Lower leg skin (tissue), 4 donors: Measurements from ENCODE around the gene ACO2. TPM values are rescaled to one million over a fixed set of nuclear protein-coding genes. Genes with fewer than 3 reads are reported as not detected.
"Not testable (repeated sequence)": the region's sequence is repeated elsewhere in the genome, so short reads cannot be mapped to it uniquely, and the experiment has no call there.

ENCODE experiments used
- DNase-seq, 2 donors: peaks; one replicate each; pipeline ENCODE4 v3.0.0-alpha.2; 2019; ENCODE audit warnings: low spot score in 2 of 2
- H3K4me3 ChIP-seq: fragments of 200-600 bp; sonication (generic); 2 replicates; pipeline ENCODE4 v1.5.1; 2017; ENCODE audit warnings: mild to moderate bottlenecking, low read depth; ENCODE audit not compliant: poor library complexity, severe bottlenecking
- POLR2A ChIP-seq, 2 donors: fragments of 450-650 bp; IDR thresholded peaks; one replicate each; pipeline ENCODE4 v1.6.1; 2016 to 2017; ENCODE audit warnings: antibody characterized with exemption in 2 of 2, mild to moderate bottlenecking in 1 of 2, moderate library complexity in 1 of 2
- WGBS, 2 donors: methylation state at CpG; one replicate each; pipeline ENCODE4 v1.1.5; 2018; 5-methylcytosine and 5-hydroxymethylcytosine counted together
- intact Hi-C: fragments of 100-400 bp; cut with DNase I; formaldehyde crosslinking; loops from one replicate; pipeline ENCODE4 v1.15.0; 2023; ENCODE audit warnings: low total_unique reads
- total RNA-seq, 4 donors: library from RNA; depleted of rRNA; stranded (reverse); fragments of >200 nt; gene quantifications; one replicate each; pipeline ENCODE4 v1.1.0, GENCODE V29; 2016
- TF ChIP-seq, protein P1 (sequence below), 3 donors: fragments of 450-650 bp; IDR thresholded peaks; one replicate each; pipeline ENCODE4 v1.5.1; 2016; ENCODE audit warnings: antibody characterized with exemption in 3 of 3, mild to moderate bottlenecking in 3 of 3, moderate library complexity in 2 of 3

ACO2 gene
- total RNA-seq, 4 donors from 2014 or later: 64.0 to 103 (median 83.1) TPM

DNA sequence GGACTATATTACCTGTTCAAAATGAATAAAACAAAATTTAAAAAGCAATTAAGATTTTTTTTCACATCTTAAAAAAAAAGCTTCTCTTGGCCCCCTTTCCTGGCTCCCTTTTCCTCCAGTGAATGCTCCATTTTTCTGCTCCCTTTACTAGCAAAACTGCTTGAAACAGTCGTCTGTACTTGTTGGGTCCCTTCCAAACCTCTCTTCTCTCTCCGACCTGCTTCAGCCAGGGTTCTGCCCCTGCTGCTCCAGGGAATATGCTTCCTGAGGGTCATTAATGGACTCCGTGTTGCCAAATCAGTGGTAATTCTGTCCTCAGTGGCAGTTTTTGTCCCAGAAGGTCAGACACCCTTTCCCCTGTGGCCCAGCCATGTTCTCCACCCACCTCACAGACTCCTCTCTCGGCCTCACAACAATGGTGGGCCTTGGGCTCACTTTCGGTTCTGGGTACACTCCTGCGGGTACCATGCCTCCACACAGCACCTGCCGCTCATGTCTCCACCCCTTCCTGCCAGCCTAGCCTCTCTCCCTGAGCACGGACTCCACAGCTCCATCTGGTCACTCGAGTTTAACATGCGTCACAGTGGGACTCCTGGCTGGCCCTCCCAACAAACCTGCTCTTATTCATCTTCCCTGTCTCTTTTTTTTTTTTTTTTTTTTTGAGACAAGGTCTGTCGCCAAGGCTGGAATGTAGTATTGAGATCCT lies 83.1 kb downstream of the ACO2 start:
- WGBS, 2 donors: 66 to 74% methylated on average over 11 of the region's 11 CpGs
- intact Hi-C loops: no loop called here
- TF ChIP-seq, protein P1, sequence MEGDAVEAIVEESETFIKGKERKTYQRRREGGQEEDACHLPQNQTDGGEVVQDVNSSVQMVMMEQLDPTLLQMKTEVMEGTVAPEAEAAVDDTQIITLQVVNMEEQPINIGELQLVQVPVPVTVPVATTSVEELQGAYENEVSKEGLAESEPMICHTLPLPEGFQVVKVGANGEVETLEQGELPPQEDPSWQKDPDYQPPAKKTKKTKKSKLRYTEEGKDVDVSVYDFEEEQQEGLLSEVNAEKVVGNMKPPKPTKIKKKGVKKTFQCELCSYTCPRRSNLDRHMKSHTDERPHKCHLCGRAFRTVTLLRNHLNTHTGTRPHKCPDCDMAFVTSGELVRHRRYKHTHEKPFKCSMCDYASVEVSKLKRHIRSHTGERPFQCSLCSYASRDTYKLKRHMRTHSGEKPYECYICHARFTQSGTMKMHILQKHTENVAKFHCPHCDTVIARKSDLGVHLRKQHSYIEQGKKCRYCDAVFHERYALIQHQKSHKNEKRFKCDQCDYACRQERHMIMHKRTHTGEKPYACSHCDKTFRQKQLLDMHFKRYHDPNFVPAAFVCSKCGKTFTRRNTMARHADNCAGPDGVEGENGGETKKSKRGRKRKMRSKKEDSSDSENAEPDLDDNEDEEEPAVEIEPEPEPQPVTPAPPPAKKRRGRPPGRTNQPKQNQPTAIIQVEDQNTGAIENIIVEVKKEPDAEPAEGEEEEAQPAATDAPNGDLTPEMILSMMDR (IDR thresholded peaks at IDR 0.05): no peak
- no peak for TF ChIP-seq POLR2A (IDR thresholded peaks at IDR 0.05)
- DNase-seq: no peak
- H3K4me3 ChIP-seq: no peak overlapping the region

DNA sequence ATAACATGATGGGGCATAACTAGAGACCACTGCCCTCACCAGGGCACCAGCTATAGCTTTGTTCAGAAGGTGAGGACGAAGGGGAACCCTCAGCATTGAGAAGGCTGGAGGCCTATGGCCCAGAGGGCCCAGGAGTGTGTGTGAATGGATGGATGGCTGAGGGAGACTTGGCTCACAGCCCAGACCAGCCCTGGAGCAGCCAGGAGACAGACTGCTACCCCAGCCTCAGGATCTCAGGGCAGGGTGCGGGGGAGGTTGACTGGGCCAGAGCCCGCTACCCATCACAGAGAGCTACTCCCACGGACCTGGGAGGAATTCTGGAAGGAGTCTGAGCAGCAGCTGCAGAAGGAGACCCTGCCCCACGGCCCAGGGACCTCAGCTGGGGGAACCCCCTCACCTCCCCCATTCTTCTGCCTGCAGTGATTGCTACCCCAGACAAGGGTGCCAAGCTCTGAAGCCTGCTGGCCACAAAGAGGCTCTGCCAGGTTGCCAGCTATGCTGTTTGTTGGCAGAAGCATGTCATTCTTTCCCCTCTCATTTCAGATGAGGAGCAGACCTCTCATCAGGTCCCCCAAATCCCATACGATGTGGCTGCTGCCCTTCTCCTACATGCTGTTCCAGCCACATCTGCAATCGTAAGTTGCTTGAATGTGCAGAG lies 86.5 kb downstream of the ACO2 start:
- WGBS, 2 donors: 74 to 78% methylated on average over 7 of the region's 7 CpGs
- H3K4me3 ChIP-seq: no peak overlapping the region
- no peak for DNase-seq
- no peak for TF ChIP-seq POLR2A (IDR thresholded peaks at IDR 0.05)
- TF ChIP-seq, protein P1 (IDR thresholded peaks at IDR 0.05): no peak
- intact Hi-C loops: no loop called here

DNA sequence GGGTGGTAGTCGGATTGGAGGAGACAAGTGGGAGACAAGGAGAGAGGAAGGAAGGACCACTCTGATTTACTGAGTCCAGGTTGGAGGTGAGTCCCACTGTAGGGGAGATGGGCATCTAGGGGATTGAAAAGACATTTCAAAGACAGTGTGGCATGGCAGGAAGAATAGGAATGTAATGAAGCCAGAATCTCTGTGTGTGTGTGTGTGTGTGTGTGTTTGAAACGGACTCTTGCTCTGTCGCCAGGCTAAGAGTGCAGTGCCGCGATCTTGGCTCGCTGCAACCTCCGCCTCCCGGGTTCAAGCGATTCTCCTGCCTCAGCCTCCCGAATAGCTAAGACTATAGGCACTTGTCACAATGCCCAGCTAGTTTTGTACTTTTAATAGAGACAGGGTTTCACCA lies 87.6 kb downstream of the ACO2 start:
- H3K4me3 ChIP-seq: no peak overlapping the region
- TF ChIP-seq, protein P1 (IDR thresholded peaks at IDR 0.05): no peak
- no peak for TF ChIP-seq POLR2A (IDR thresholded peaks at IDR 0.05)
- no peak for DNase-seq
- intact Hi-C loops: no loop called here
- 82 to 91% methylated on average over 10 of the region's 10 CpGs for WGBS, 2 donors

DNA sequence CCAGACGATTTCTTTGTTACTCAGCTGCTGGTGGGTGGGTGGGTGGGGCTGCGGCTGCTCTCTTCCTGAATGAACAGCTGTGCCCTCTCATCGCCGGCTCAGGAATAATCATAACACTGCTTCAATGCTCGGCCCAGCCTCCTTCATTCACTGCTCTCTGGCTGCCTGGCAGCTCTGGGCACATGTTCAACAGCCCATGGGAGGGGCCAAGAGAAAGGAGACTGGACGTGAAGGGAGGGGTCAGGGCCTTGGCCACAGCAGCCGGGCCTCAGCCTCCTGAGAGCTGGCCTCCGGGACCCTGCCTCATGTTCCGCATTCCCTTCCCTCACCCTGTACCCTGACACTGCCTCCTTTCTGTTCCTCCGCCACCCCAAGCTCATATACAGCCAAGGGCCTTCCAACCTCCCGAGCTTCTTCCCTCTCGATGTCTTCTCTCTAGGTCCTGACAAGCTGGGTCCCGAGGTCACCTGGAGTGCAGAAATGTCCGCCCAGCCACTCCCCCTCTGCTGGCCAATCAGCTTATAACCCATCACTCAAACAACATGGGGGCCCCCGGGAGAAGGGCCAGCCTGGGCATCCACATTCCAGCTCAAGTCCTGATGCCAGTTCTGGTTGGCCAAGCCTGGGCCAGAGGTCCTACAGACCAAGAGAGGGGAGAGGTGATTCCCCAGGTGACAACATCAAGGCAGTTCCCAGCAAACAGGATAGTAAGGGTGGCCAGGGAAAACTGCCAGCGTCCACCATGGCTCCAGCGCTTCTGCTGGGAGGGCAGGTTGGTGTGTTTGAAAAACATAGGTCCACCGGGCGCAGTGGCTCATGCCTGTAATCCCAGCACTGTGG lies 88.7 kb downstream of the ACO2 start:
- WGBS, 2 donors: 49 to 59% methylated on average over 19 of the region's 19 CpGs
- no peak for DNase-seq
- no peak overlapping the region for H3K4me3 ChIP-seq
- intact Hi-C loops: no loop called here
- TF ChIP-seq POLR2A (IDR thresholded peaks at IDR 0.05): no peak
- TF ChIP-seq, protein P1 (IDR thresholded peaks at IDR 0.05): no peak

DNA sequence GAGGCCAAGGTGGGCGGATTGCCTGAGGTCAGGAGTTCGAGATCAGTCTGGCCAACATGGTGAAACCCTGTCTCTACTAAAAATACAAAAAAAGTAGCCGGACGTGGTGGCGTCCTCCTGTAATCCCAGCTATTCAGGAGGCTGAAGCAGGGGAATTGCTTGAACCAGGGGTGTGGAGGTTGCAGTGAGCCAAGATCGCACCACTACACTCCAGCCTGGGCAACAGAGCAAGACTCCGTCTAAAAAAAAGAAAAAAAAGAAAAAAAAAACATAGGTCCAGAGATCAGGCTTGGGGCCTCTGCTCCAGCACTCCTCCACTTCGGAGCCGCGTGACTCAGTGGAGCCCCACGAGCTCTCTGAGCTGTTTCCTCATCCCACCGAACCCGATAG lies 89.3 kb downstream of the ACO2 start:
- H3K4me3 ChIP-seq, DNase-seq, intact Hi-C loops: not testable (repeated sequence)
- WGBS, 2 donors: 90 to 93% methylated on average over 13 of the region's 13 CpGs

DNA sequence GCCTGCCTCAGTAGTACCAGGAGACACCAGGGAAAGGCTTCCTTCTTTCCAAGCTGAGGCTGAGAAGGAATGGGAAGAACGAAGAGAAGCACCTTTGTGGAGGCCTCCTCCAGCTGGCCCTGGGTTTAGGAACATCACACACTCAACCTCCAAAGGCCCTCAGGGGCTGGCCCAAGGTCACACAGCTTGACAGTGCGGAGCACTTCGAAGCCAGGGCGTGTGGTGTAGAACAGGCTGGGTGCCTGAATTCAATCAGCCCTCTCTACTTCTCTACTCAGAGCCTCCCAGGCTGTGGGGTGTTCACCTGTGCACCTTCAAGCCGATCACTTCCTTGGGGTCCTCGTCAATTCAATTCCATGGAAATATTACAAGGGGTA lies 91.2 kb downstream of the ACO2 start:
- no peak for DNase-seq
- WGBS, 2 donors: 49 to 51% methylated on average over 6 of the region's 6 CpGs
- no peak overlapping the region for H3K4me3 ChIP-seq
- no peak for TF ChIP-seq POLR2A (IDR thresholded peaks at IDR 0.05)
- TF ChIP-seq, protein P1 (IDR thresholded peaks at IDR 0.05): no peak
- intact Hi-C loops: no loop called here
